GM19397 (cell line): ENCODE data around the gene FCHO2.

ENCODE experiments used
- ATAC-seq: cut with Tn5 transposase; IDR thresholded peaks from one replicate; pipeline ENCODE4 v1.9.1; 2021; ENCODE audit warnings: mild to moderate bottlenecking, moderate library complexity; ENCODE audit not compliant: unreplicated experiment

The FCHO2 gene

DNA sequence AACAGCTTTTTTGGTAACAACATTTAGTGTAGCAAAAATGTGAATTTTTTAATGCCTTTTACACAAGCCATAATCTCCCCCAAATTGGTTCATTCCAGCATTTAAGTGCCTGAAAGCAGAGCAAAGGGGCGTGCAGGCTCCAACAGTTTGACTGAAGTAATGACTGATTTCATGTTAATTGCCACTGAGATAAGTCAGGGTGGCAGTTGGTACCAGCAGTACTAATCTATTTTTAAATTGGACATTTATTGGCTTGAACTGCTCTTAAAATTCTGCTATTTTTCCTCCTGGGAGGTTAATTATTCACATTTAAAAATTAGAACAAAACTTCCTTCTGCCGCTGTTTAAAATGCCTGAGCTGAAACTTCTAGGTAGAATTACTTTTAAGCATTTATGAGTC is 176.9 kb downstream of the FCHO2 start:
- ATAC-seq: no peak

DNA sequence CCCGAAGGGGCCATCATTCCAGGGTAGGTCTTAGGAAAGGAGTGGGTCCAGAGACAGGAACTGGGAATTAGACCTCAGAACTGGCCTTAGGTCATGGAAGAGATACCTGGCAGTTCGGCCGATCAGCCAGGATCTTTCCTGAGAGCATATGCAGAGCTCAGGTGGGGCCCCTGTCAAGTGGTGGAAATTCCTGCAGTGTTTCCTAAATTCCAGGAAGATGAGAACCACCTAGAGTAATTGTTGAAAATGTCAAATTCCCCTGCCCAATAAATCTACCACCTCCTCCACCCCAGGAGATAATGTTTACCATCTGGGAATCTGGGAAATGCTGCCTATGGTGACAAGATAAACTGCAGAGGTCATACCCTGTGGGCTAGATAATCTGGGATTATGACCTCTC is 179.2 kb downstream of the FCHO2 start:
- no peak for ATAC-seq

GRCh38 chr5:73135429-73136054 is 179.7 kb downstream of the FCHO2 start:
- ATAC-seq: no peak

- no peak for ATAC-seq
Measured at GRCh38 chr5:73136055-73136562, 180.3 kb downstream of the FCHO2 start.

DNA sequence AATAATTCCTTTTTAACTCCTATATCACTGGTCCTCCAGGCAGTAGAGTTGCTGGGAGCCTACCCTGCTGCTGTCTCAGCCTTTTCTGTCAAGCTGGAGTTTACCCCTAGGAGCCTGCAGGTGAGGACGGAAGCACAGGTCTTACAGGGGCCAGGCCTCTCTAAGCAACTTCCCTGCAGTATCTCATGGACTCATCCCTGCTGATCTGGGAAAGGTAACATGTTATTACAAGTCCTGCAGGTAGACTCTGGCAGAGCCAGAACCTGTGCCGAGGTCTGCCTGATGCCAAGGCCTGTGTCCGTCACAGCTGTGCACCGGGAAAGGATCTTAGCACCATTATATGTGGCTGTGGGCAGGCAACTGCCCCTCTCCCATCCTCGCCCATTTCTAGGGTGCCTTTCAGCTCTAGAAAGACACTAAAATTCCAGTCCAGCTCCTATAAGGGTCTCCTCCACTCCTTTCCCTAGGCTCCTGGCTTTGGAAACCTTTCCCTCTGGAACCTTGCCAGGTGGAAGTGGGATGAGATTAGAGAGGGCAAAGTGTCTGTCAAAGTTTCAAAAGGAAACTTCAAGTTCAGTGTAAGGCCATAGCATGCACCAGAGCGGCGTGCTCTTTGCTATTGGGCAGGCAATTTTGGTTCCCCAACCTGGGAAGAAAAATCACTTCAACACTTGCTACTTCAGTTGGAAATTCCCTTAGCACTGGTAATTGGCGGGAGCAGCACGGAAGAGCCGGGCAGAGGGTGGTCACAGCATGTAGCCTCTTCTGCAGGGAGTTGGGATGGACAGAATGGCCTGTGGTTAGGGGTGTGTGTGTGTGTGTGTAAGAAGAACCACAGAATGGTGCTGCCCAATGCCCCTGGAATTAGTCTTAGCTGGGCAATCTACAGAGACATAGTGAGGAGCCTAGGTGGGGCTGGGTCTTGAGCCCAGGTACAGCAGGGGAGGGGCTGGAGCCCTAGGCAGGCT is 182.0 kb downstream of the FCHO2 start:
- ATAC-seq: no peak

GRCh38 chr5:73139485-73139884 is 183.6 kb downstream of the FCHO2 start:
- ATAC-seq: no peak
